HG03354 (cell line): ENCODE measurements around the gene COL11A2.

Experiments used
- ATAC-seq: cut with Tn5 transposase; IDR thresholded peaks from one replicate; pipeline ENCODE4 v1.9.1; 2021; ENCODE audit warnings: mild to moderate bottlenecking; ENCODE audit not compliant: unreplicated experiment, poor library complexity, severe bottlenecking

COL11A2 gene

GRCh38 chr6:33207552-33208090, 15.4 kb upstream of the COL11A2 start:
- ATAC-seq, result no peak

GRCh38 chr6:33206864-33207551, 14.7 kb upstream of the COL11A2 start:
- ATAC-seq, result no peak

GRCh38 chr6:33206027-33206863, 14.0 kb upstream of the COL11A2 start:
- no peak for ATAC-seq

GRCh38 chr6:33205191-33206026, 13.1 kb upstream of the COL11A2 start:
- ATAC-seq, result no peak

GRCh38 chr6:33204415-33205190, 12.3 kb upstream of the COL11A2 start, which contains the start of gene HSD17B8:
Gene HSD17B8, plus strand, starts transcription at chr6:33204655. Its CDS starts 14 bp downstream, at chr6:33204669.
- ATAC-seq, result peak; percentile 51

GRCh38 chr6:33204165-33204414, 11.8 kb upstream of the COL11A2 start:
- ATAC-seq, result no peak

GRCh38 chr6:33203443-33204164, 11.3 kb upstream of the COL11A2 start:
- ATAC-seq, result no peak

- ATAC-seq, result no peak
Measured at GRCh38 chr6:33202799-33203198, 10.5 kb upstream of the COL11A2 start.

- ATAC-seq, result no peak
Measured at GRCh38 chr6:33201935-33202334, 9.7 kb upstream of the COL11A2 start.

GRCh38 chr6:33201147-33201545, 8.9 kb upstream of the COL11A2 start:
- ATAC-seq, result no peak

GRCh38 chr6:33200219-33201146, 8.2 kb upstream of the COL11A2 start, which contains the start of the genes RXRB and SLC39A7:
Gene RXRB, minus strand, starts transcription at chr6:33200665. Its CDS starts 189 bp downstream, at chr6:33200476.
Gene SLC39A7, plus strand, starts transcription at chr6:33200867. Its CDS starts 379 bp downstream, at chr6:33201246.
- ATAC-seq, result peak; percentile 69

GRCh38 chr6:33199687-33200218, 7.5 kb upstream of the COL11A2 start:
- peak; percentile 26 for ATAC-seq

GRCh38 chr6:33198853-33199436, 6.7 kb upstream of the COL11A2 start:
- no peak for ATAC-seq

- ATAC-seq, result no peak
Measured at GRCh38 chr6:33198159-33198852, 6.0 kb upstream of the COL11A2 start.

- ATAC-seq, result no peak
Measured at GRCh38 chr6:33197431-33198048, 5.3 kb upstream of the COL11A2 start.
